Thyroid gland (tissue), 4 donors: ENCODE measurements around the gene ZNF484.

Experiments
- CTCF ChIP-seq, 6 experiments: fragments of 200-600 bp in 3 of 6; fragments of 450-650 bp in 3 of 6; sonication (generic) in 3 of 6; IDR thresholded peaks; one replicate each; pipeline ENCODE4 v1.5.1; 2016 to 2019; ENCODE audit warnings: antibody characterized with exemption in 6 of 6, mild to moderate bottlenecking in 2 of 6, inconsistent platforms in 1 of 6, moderate library complexity in 1 of 6
- POLR2A ChIP-seq, 2 donors: fragments of 450-650 bp; IDR thresholded peaks; one replicate each; pipeline ENCODE4 v1.6.1; 2017; ENCODE audit warnings: antibody characterized with exemption in 2 of 2, mild to moderate bottlenecking in 2 of 2, moderate library complexity in 1 of 2

DNA sequence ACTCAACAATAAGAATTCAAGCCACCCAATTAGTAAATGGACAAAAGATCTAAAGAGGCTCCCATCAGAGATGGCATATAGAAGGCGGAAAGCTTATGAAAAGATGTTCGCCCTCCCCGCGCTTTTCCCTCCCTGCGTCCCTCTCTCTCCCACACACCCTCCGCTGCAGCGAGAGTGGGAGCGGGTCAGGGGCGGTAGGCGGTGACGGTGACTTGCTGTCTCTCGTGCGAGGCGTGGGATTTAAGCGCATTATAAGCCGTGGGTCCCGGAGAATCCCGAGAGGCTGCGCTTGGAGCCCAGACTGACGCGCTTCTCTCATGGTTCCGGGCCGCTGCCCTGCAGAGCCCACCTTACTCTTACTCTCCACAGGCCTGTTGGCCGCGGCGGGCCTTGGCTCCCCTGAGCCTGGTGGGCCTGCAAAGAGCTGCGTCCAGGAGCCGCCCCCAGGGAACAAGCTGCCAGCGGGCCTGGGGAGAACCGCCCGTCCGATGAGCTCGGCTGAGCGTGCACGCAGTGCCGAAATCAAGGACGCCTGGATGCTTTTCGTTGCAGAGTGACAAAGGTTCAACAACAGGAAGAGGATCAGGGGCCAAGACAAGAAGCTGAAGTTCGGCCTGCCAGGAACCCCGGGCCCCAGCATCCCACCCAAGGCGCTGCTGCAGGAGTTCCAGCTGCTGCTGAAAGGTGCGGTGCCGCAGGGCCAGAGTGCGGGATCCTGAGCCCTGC, 70.6 kb downstream of the ZNF484 start:
- no peak for TF ChIP-seq CTCF (IDR thresholded peaks at IDR 0.05)
- TF ChIP-seq POLR2A (IDR thresholded peaks at IDR 0.05), result no peak
